Measurements from ENCODE around the gene TLL2.

Gene TLL2

DNA sequence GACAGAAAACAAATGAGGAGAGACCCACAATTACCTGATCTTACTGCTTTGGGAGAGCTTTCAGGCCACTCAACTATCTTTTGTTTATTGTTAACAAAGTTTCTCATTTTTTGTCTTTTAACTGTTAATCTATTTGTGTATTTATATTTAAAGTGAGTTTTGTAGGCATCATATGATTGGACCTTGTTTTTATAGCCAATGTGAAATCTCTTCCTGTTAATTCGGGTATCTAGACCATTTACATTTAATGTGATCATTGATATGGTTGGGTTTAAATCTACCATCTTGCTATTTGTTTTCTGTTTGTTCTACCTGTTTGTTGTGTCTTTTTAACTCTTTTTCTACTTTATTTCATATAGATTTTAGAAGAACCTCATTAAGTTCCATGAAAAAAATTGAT lies 167.4 kb downstream of the TLL2 start:
- DNase-seq: no peak

- no peak for DNase-seq
These were observed 168.5 kb downstream of the TLL2 start for GRCh38 chr10:96345222-96345621.

GRCh38 chr10:96344178-96344577 lies 169.5 kb downstream of the TLL2 start:
- DNase-seq: no peak

GRCh38 chr10:96342402-96342801 lies 171.3 kb downstream of the TLL2 start:
- no peak for DNase-seq

DNA sequence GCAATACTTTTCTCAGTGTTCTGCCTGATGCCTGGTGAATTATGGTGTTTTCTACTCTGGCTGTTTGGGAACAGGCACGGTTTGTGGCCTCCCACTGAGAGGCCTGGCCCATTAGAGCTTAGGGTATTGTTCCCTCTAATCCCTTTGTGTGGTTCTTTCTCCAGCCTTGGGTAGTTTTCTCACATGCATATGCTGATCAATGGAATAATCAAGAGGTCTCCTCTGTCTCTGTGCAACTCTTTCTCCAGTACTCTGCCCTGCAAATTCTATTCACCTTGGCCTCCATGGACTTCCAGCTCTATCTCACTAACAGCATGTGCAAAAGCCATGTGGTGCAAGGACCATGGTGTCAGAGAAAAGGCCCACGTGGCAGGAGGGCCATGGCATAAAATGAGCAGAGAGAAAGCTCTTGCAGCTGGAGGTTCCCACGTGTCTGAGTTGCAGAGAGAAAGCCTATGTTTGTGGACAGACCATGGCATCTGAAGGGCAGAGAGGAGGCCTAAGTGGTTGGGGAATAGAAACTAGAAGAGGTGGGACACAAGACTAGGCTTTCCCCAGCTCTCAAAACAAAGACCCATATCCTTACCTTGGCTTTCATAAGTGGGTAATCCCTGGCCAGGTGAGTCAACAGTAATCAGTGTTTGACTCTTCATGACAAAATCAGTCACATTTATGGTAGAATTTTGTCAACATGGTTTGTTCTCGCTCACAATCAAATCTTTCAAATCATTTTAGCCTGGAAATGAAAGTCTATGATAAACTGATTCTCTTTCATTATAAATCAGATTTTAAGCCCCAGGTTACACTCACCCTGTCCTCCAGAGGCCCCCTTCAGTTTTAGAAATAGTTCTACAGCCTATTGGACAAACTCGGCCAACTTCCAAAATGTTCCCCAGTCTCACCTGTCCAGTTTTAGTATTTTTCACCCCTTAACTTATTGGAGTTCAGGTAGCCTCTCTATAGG lies 172.2 kb downstream of the TLL2 start:
- DNase-seq: no peak

GRCh38 chr10:96339956-96340904 lies 173.5 kb downstream of the TLL2 start:
- DNase-seq: peak; percentile 64

- no peak for DNase-seq
These were observed 174.3 kb downstream of the TLL2 start for GRCh38 chr10:96339383-96339782.

- DNase-seq: no peak
These were observed 175.3 kb downstream of the TLL2 start for GRCh38 chr10:96338279-96338925.

- no peak for DNase-seq
These were observed 176.6 kb downstream of the TLL2 start for GRCh38 chr10:96337106-96337505.

DNA sequence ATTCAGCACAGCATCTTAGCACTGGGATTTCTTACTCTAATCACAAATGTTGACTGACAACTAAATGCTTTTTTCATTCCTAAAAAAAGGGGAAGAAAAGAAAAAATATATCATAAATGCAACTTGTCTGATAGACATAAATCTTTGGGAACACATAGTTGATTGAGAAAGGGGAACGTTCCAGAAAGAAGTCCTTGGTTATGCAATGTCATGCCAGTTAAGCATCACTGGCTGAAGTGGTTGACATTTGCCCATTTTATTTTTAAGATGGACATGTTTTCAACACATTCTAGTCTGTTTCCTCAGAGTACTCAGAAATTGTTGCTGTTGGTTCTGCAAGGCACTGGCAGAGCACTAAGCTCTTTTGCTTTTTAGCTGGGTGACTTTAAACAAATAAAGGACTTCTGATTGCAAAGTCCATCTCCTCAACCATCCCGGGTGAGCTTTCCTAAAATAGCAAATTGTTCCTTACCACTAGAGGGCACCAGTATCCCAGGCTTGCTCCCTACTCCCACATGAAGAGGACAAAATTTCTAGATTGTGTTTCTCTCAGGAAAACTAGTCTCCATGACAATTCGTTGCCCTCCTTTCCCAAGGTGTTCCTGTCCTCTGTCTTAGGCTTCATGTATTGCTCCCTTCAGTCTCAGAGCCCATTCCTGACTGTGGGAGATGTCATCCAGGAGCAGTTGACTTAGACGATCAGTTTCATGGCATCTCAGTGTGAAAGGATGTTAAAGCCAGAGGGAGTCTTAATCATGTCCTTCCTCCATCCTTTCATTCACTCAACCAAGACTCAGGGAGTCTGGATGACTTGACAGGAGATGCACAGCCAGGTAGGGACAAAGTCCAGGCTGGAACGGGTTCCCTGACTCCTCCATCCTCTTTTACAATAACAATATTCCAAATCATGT lies 178.9 kb downstream of the TLL2 start:
- peak; percentile 13 for DNase-seq

DNA sequence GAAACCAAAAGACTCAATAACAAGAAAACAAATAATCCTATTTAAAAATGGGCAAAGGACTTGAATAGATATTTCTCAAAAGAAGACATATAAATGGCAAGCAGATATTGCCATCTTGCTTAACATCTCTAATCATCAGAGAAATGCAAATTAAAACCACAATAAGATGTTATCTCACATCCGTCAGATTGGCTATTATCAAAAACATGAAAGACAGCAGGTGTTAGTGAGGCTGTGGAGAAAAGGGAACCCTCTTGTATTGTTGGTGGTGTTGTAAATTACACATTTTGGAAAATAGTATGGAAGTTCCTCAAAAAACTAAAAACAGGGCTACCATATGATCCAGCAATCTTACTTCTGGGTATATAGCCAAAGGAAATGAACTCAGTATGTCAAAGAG lies 180.6 kb downstream of the TLL2 start:
- DNase-seq: no peak

GRCh38 chr10:96327462-96327861 lies 186.3 kb downstream of the TLL2 start:
- DNase-seq: no peak

DNA sequence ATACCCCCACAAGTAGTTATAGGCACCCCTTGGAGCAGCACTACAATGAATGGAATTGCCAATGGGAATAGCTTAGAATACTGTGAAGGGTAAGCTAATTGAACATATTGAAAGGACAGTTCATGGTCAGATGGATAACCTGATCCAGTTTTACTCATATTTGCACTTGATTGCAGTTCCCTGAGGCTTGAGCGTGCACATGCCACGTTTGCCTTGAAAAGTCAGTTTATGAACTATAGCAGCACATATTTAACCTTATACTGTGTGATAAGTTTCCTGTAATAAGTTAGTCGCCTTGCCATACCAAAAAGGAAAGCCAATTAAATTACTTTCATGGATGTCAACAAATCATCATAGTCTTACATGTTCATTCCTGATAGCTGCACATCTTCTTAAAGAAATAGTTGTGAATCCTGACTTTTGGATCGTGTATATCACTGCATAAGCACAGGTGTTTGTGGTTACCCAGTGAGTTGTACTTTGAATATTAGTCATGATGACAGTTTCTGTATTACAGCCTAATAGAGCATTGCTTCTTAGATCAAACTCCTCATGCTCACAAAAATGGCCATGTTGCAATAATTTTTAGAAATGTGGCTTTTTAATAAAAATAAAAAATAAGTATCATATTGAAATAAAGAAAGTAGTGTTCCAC lies 187.9 kb downstream of the TLL2 start:
- no peak for DNase-seq

- DNase-seq: no peak
These were observed 189.3 kb downstream of the TLL2 start for GRCh38 chr10:96324447-96324846.

GRCh38 chr10:96322275-96322674 lies 191.5 kb downstream of the TLL2 start:
- DNase-seq: no peak

DNA sequence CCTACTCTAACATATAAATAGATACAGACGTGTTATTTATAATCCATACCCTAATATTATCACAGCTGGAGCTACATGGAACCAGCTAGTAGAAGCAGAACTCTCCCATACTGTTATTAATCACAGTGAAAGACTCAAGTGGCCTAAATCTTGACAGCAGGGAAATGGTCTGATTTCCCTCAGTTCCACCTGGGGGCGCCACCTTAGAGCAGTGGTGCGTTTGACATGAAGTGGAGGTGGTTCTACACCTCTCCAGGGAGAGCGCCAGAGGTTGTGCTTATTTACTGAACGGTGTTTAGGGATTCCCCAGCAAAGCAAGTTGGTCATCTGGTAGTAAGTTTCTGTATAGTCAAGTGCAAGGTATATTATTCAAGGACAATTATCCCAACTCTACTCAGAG lies 191.9 kb downstream of the TLL2 start:
- DNase-seq: peak; percentile 21

GRCh38 chr10:96319754-96320474 lies 193.8 kb downstream of the TLL2 start:
- no peak for DNase-seq

GRCh38 chr10:96317067-96317833 lies 196.5 kb downstream of the TLL2 start:
- no peak for DNase-seq
